ENCODE results near the gene CABCOCO1. TPM values are rescaled to one million over a fixed set of nuclear protein-coding genes. Genes with fewer than 3 reads are reported as not detected.

CABCOCO1 gene
- total and polyA plus RNA-seq, 4 donors, result 3.8 to 15.4 (median 10.1) TPM

DNA sequence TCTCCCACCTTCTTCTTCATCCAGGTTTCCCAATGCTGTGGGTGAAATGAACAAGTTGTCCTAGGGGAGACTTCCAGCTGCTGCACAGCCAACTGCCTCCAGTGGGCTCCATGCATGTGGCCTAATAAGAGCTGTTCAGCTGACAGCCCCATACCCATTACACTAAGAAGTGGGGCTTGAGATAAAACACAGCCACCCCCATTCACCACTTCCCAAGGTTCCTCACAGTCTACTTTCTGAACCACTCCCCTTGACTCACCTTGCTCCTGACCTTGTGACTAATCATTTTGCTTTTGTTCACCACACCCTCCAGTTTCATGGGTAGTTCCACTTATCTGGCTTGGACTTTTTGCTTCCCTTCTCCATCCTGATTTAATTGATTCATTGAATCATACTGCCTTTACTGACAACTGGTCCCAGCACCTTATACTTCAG, 119.3 kb downstream of the CABCOCO1 start:
- H3K27ac ChIP-seq (ENCODE audit: low read depth in 1 of 2, low read length in 1 of 2), result no peak overlapping the region
- H3K9ac ChIP-seq (ENCODE audit: insufficient read depth in 1 of 2, low read length in 2 of 2), result no peak overlapping the region
- ATAC-seq (ENCODE audit: insufficient read depth, low FRiP score) (no peak), DNase-seq (no peak)
- peaks cover 0 to 9% (median 0%) of the 10 kb centered on the region in 5 donors for H3K4me1 ChIP-seq (ENCODE audit: control insufficient read depth in 5 of 5, insufficient read depth in 5 of 5, low read length in 5 of 5)
- no peaks in the 10 kb centered on the region for H3K36me3 ChIP-seq (ENCODE audit: control insufficient read depth in 4 of 4, insufficient read depth in 4 of 4, low read length in 4 of 4)
- TF ChIP-seq, protein P1, sequence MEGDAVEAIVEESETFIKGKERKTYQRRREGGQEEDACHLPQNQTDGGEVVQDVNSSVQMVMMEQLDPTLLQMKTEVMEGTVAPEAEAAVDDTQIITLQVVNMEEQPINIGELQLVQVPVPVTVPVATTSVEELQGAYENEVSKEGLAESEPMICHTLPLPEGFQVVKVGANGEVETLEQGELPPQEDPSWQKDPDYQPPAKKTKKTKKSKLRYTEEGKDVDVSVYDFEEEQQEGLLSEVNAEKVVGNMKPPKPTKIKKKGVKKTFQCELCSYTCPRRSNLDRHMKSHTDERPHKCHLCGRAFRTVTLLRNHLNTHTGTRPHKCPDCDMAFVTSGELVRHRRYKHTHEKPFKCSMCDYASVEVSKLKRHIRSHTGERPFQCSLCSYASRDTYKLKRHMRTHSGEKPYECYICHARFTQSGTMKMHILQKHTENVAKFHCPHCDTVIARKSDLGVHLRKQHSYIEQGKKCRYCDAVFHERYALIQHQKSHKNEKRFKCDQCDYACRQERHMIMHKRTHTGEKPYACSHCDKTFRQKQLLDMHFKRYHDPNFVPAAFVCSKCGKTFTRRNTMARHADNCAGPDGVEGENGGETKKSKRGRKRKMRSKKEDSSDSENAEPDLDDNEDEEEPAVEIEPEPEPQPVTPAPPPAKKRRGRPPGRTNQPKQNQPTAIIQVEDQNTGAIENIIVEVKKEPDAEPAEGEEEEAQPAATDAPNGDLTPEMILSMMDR (IDR thresholded peaks at IDR 0.05; ENCODE audit: control extremely low read depth, extremely low read depth), result no peak
- H3K9me3 ChIP-seq (ENCODE audit: control insufficient read depth in 4 of 4, insufficient read depth in 3 of 4, low read length in 3 of 4), result no peaks in the 10 kb centered on the region
- no peak overlapping the region for H3K4me3 ChIP-seq
- no peaks in the 10 kb centered on the region for H3K27me3 ChIP-seq (ENCODE audit: control insufficient read depth in 3 of 3, insufficient read depth in 3 of 3, low read length in 2 of 3)

DNA sequence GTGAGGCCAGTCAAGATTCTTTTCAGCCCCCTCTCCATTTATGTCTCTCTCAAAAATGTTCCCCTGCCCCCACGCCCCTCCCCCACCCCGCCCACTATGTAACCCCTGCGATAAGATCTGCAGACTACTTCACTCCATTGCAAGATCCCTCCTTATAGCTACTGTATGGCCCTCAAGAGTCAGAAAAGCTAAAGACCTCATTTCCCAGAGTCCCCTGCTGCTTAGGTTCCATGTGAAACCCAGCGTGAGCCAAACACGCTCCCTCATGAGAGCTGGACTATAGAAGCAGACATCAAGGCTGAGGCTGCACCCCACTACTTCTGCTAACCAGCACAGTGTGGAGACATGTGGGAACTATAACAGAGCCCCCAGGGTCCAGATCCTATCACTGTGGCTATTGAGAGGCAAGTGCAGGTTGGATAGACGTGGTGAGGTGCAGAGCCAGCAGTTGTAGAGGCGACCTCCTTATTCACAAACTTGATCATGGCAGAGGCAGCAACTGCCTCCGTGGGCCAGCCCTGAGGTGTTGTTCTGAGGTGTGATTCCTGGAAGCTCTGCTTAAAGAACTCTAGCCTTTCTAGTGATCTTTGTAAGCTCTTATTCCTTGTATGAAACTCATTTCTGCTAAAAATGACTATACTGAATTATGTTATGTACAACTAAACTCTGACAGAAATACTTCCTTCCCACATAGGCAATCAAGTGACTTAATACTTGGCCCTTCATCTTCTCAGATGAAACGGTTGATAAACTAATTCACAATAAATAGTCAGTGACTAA, 121.8 kb downstream of the CABCOCO1 start:
- no peak for DNase-seq
- H3K4me3 ChIP-seq, result no peak overlapping the region

GRCh38 chr10:61785473-61786105, 122.9 kb downstream of the CABCOCO1 start:
- DNase-seq (no peak), ATAC-seq (ENCODE audit: insufficient read depth, low FRiP score) (no peak)
- no peaks in the 10 kb centered on the region for H3K27me3 ChIP-seq (ENCODE audit: control insufficient read depth in 3 of 3, insufficient read depth in 3 of 3, low read length in 2 of 3)
- no peak overlapping the region for H3K4me3 ChIP-seq
- H3K27ac ChIP-seq (ENCODE audit: low read depth in 1 of 2, low read length in 1 of 2), result no peak overlapping the region
- TF ChIP-seq, protein P1 (IDR thresholded peaks at IDR 0.05; ENCODE audit: control extremely low read depth, extremely low read depth), result no peak
- H3K36me3 ChIP-seq (ENCODE audit: control insufficient read depth in 4 of 4, insufficient read depth in 4 of 4, low read length in 4 of 4), result no peaks in the 10 kb centered on the region
- no peaks in the 10 kb centered on the region for H3K9me3 ChIP-seq (ENCODE audit: control insufficient read depth in 4 of 4, insufficient read depth in 3 of 4, low read length in 3 of 4)
- no peak overlapping the region for H3K9ac ChIP-seq (ENCODE audit: insufficient read depth in 1 of 2, low read length in 2 of 2)
- WGBS, 2 donors, result 81 to 85% methylated on average over 3 of the region's 3 CpGs
- peaks cover 0 to 8% (median 0%) of the 10 kb centered on the region in 5 donors for H3K4me1 ChIP-seq (ENCODE audit: control insufficient read depth in 5 of 5, insufficient read depth in 5 of 5, low read length in 5 of 5)

More for the DNA sequence above, 121.8 kb downstream of the CABCOCO1 start:
- TF ChIP-seq, protein P1 (IDR thresholded peaks at IDR 0.05; ENCODE audit: control extremely low read depth, extremely low read depth), result no peak
- no peak overlapping the region for H3K9ac ChIP-seq (ENCODE audit: insufficient read depth in 1 of 2, low read length in 2 of 2)
- no peak for ATAC-seq (ENCODE audit: insufficient read depth, low FRiP score)
- H3K27me3 ChIP-seq (ENCODE audit: control insufficient read depth in 3 of 3, insufficient read depth in 3 of 3, low read length in 2 of 3), result no peaks in the 10 kb centered on the region
- no peaks in the 10 kb centered on the region for H3K36me3 ChIP-seq (ENCODE audit: control insufficient read depth in 4 of 4, insufficient read depth in 4 of 4, low read length in 4 of 4)
- H3K9me3 ChIP-seq (ENCODE audit: control insufficient read depth in 4 of 4, insufficient read depth in 3 of 4, low read length in 3 of 4), result no peaks in the 10 kb centered on the region
- H3K4me1 ChIP-seq (ENCODE audit: control insufficient read depth in 5 of 5, insufficient read depth in 5 of 5, low read length in 5 of 5), result peaks cover 0 to 13% (median 0%) of the 10 kb centered on the region in 5 donors
- H3K27ac ChIP-seq (ENCODE audit: low read depth in 1 of 2, low read length in 1 of 2), result no peak overlapping the region
- 80 to 87% methylated on average over 9 of the region's 9 CpGs for WGBS, 2 donors

All from lung (tissue), 12 donors.